Measurements from ENCODE around the gene NOL11.

NOL11 gene

DNA sequence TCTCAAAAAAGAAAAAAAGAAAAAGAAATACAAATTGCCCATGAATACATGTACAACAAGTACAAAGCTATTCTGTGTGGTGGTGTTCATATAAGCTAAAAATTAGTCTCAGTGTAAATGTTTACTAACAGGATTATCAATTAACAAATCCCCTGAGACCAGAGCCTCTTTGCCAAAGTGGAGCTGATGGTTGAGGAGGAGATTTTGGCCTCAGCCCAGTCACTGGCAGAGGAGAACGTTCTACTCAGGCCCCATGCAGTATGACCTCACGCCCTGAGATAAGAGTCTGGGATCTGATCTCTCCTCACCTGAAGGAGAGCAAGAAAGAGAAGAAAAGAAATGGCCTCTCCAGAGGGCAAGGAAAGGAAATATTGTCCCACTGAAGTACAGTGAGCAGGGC, 35.5 kb upstream of the NOL11 start:
- Histone ChIP-seq H3K27me3 (replicated peaks; ENCODE audit: control insufficient read depth, insufficient read depth, low read length, poor library complexity, severe bottlenecking) (no peaks in the 10 kb centered on the region), H3K9me3 (ENCODE audit: control insufficient read depth, low read length) (no peaks in the 10 kb centered on the region), H3K36me3 (ENCODE audit: control insufficient read depth, insufficient read depth, low read length) (peaks cover 15% of the 10 kb centered on the region), H3K4me1 (ENCODE audit: control insufficient read depth, insufficient read depth, low read length, poor library complexity, severe bottlenecking) (no peaks in the 10 kb centered on the region), H3K27ac (ENCODE audit: insufficient read depth, low read length, poor library complexity, severe bottlenecking) (no peak overlapping the region), H3K4me3 (ENCODE audit: insufficient read depth, low read depth, low read length, poor library complexity, severe bottlenecking) (no peak overlapping the region)
- no peak for DNase-seq

DNA sequence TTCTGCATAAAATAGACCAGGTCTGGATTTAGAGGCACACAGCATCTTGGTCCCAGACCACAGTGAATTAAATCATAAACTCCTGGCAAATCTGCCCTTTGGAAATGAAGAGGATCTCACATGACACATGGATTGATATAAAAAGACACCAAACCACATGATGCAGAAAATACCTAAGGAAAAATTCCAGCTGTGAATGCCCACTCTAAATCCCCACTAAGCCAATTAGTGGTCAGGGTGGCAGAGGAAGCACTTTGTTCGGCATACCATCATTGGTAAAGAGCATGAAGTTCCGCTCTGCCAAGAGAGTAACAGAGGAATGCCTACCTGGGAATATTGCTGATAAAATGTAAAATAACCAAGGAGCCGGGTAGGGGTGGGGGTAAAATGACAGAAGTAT, 32.4 kb upstream of the NOL11 start:
- Histone ChIP-seq H3K36me3 (ENCODE audit: control insufficient read depth, insufficient read depth, low read length) (no peaks in the 10 kb centered on the region), H3K27ac (ENCODE audit: insufficient read depth, low read length, poor library complexity, severe bottlenecking) (no peak overlapping the region), H3K27me3 (replicated peaks; ENCODE audit: control insufficient read depth, insufficient read depth, low read length, poor library complexity, severe bottlenecking) (no peaks in the 10 kb centered on the region), H3K4me3 (ENCODE audit: insufficient read depth, low read depth, low read length, poor library complexity, severe bottlenecking) (no peak overlapping the region), H3K9me3 (ENCODE audit: control insufficient read depth, low read length) (no peaks in the 10 kb centered on the region), H3K4me1 (ENCODE audit: control insufficient read depth, insufficient read depth, low read length, poor library complexity, severe bottlenecking) (no peaks in the 10 kb centered on the region)
- DNase-seq = no peak

DNA sequence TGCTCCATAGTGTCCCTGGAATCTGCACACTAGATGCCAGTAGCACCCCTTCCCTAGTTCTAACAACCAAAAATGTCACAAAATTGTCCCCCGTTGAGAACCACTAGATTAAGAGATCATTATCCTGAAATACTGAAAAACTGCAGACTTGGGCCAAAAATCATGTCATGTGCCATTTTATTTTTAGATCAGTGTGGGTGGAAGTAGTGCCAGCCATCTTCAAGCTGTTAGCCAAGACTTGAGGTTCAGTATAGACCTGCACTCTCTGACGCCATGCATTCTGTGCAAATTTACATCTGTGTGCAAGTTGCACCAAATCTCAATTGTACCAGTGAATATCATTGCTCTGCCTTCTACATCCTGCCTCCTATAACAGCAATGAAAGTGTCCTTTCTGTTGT, 31.5 kb upstream of the NOL11 start:
- no peaks in the 10 kb centered on the region for H3K27me3 ChIP-seq (replicated peaks; ENCODE audit: control insufficient read depth, insufficient read depth, low read length, poor library complexity, severe bottlenecking)
- H3K9me3 ChIP-seq (ENCODE audit: control insufficient read depth, low read length) = no peaks in the 10 kb centered on the region
- no peak overlapping the region for H3K27ac ChIP-seq (ENCODE audit: insufficient read depth, low read length, poor library complexity, severe bottlenecking)
- no peak for DNase-seq
- no peak overlapping the region for H3K4me3 ChIP-seq (ENCODE audit: insufficient read depth, low read depth, low read length, poor library complexity, severe bottlenecking)
- H3K4me1 ChIP-seq (ENCODE audit: control insufficient read depth, insufficient read depth, low read length, poor library complexity, severe bottlenecking) = no peaks in the 10 kb centered on the region
- H3K36me3 ChIP-seq (ENCODE audit: control insufficient read depth, insufficient read depth, low read length) = no peaks in the 10 kb centered on the region

DNA sequence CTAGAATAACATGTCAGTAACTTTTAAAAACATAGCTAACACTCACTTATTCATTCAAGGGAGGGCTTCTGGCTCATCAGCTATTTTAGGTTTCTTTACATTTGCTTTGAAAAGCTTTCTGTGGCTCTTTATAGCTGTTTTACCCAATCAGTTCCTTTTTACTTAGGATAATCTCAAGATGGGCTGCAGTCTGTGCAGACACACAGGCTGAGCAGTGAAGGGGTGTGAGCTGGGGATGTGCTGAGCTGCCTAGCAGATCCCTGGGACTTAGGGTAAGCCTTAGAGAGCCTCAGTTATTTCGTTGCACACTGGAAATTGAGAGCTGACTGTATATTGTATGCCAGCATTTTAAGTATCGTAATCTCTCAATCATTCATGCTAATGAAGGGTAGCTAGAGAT, 30.2 kb upstream of the NOL11 start:
- no peaks in the 10 kb centered on the region for H3K27me3 ChIP-seq (replicated peaks; ENCODE audit: control insufficient read depth, insufficient read depth, low read length, poor library complexity, severe bottlenecking)
- H3K4me1 ChIP-seq (ENCODE audit: control insufficient read depth, insufficient read depth, low read length, poor library complexity, severe bottlenecking) = no peaks in the 10 kb centered on the region
- no peaks in the 10 kb centered on the region for H3K9me3 ChIP-seq (ENCODE audit: control insufficient read depth, low read length)
- no peak for DNase-seq
- H3K27ac ChIP-seq (ENCODE audit: insufficient read depth, low read length, poor library complexity, severe bottlenecking) = no peak overlapping the region
- no peak overlapping the region for H3K4me3 ChIP-seq (ENCODE audit: insufficient read depth, low read depth, low read length, poor library complexity, severe bottlenecking)
- H3K36me3 ChIP-seq (ENCODE audit: control insufficient read depth, insufficient read depth, low read length) = peaks cover 1% of the 10 kb centered on the region

DNA sequence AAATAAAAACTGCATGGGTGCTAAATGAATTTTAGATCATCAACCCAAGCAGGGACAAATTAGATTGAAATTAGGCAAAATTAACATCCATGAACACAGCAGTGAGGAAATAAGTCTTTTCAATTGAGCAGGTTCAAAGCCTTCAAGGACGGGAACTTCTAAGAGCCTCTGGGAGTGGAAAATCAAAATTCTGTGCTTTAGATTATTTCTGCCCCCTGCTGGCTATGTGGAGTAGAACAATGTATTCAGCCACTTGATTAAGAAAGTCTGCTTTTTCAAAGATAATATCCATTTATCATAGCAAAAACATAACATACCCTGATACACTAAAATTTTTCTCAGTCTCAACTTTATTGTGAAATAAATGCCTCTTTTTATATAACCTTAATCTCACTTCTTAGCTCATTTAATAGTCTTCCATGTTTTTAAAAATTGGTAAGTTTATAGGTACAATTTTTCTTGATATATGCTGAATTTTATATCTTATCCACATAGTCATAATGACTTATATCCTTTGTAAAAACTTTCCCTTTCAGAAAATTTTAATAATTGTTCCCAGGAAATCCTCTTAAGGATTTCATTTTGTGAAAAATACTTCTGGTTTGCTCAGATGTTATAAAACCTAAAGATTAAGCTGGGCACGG, 28.1 kb upstream of the NOL11 start:
- Histone ChIP-seq H3K4me3 (ENCODE audit: insufficient read depth, low read depth, low read length, poor library complexity, severe bottlenecking) (no peak overlapping the region), H3K9me3 (ENCODE audit: control insufficient read depth, low read length) (no peaks in the 10 kb centered on the region), H3K27ac (ENCODE audit: insufficient read depth, low read length, poor library complexity, severe bottlenecking) (no peak overlapping the region), H3K36me3 (ENCODE audit: control insufficient read depth, insufficient read depth, low read length) (peaks cover 13% of the 10 kb centered on the region), H3K27me3 (replicated peaks; ENCODE audit: control insufficient read depth, insufficient read depth, low read length, poor library complexity, severe bottlenecking) (no peaks in the 10 kb centered on the region), H3K4me1 (ENCODE audit: control insufficient read depth, insufficient read depth, low read length, poor library complexity, severe bottlenecking) (no peaks in the 10 kb centered on the region)
- DNase-seq = peak in 1 of 3 donors; percentile 29

DNA sequence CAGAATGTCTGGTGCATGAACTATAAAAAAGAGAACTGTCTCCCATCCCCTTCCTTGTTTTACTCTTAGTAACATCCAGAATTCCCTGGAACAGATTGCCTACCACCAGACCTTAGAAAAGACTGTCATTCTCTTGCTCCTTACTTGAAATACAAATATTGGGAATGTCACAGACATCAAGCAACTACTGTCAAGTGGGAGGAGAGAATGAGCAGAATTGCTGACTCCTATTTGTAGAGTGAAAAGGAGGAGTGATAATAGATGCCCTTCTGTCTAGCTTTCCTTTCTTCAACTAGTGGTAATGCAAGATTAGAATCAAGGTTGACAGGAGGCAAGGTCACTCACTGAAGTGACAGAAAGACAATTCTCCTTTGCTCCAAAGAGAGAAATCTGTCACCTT, 23.9 kb upstream of the NOL11 start:
- H3K27me3 ChIP-seq (replicated peaks; ENCODE audit: control insufficient read depth, insufficient read depth, low read length, poor library complexity, severe bottlenecking) = no peaks in the 10 kb centered on the region
- H3K4me1 ChIP-seq (ENCODE audit: control insufficient read depth, insufficient read depth, low read length, poor library complexity, severe bottlenecking) = no peaks in the 10 kb centered on the region
- no peak for DNase-seq
- H3K36me3 ChIP-seq (ENCODE audit: control insufficient read depth, insufficient read depth, low read length) = peaks cover 18% of the 10 kb centered on the region
- no peak overlapping the region for H3K27ac ChIP-seq (ENCODE audit: insufficient read depth, low read length, poor library complexity, severe bottlenecking)
- H3K4me3 ChIP-seq (ENCODE audit: insufficient read depth, low read depth, low read length, poor library complexity, severe bottlenecking) = no peak overlapping the region
- no peaks in the 10 kb centered on the region for H3K9me3 ChIP-seq (ENCODE audit: control insufficient read depth, low read length)

DNA sequence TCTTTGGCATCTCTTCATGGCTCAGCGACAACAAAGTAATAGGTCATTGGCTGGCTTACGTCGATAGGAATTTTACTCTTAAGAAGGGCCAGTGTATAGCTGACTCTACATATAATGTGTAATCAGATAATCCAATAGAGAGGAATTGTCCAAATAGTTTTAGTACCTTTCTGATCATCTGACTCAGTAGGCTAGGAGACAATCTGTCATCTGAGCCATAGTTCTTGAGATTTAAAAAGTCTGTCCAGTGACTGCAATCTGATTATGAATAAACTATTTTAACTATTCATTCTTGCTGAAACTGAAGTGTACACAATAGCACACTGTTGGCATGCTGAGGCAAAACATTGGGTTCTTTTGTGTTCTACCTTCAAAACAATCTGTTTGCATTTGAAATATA, 21.4 kb upstream of the NOL11 start:
- Histone ChIP-seq H3K36me3 (ENCODE audit: control insufficient read depth, insufficient read depth, low read length) (peaks cover 18% of the 10 kb centered on the region), H3K4me3 (ENCODE audit: insufficient read depth, low read depth, low read length, poor library complexity, severe bottlenecking) (no peak overlapping the region), H3K27ac (ENCODE audit: insufficient read depth, low read length, poor library complexity, severe bottlenecking) (no peak overlapping the region), H3K27me3 (replicated peaks; ENCODE audit: control insufficient read depth, insufficient read depth, low read length, poor library complexity, severe bottlenecking) (no peaks in the 10 kb centered on the region), H3K9me3 (ENCODE audit: control insufficient read depth, low read length) (no peaks in the 10 kb centered on the region), H3K4me1 (ENCODE audit: control insufficient read depth, insufficient read depth, low read length, poor library complexity, severe bottlenecking) (no peaks in the 10 kb centered on the region)
- no peak for DNase-seq

DNA sequence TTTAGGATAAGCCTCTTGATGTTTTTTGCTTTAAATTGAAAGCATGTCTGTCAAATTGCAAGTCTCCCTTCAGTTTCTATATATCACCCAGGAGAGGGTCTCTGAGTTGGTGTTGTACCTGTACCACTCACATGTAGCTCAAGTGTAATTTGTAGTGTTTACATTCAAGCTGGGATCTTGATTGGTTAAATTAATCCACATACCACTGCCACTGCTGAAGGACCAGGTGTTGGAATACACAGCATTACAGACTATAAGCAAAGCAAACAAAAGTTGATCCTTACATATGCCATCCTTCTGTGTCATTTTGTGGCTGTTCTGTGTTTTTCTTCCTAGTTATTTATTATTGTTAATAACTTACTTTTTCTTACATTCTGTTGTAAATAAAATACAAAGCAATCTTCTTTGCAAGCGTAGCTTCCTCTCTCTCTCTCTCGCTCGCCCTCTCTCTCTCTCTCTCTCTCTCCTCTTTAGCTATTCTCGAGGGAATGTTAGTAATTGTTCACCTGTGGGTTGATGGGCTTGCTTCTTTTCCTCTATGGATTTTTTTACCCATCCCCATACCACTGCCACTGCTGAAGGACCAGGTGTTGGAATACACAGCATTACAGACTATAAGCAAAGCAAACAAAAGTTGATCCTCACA, 20.8 kb upstream of the NOL11 start:
- H3K4me1 ChIP-seq (ENCODE audit: control insufficient read depth, insufficient read depth, low read length, poor library complexity, severe bottlenecking) = no peaks in the 10 kb centered on the region
- no peak overlapping the region for H3K4me3 ChIP-seq (ENCODE audit: insufficient read depth, low read depth, low read length, poor library complexity, severe bottlenecking)
- no peaks in the 10 kb centered on the region for H3K9me3 ChIP-seq (ENCODE audit: control insufficient read depth, low read length)
- H3K36me3 ChIP-seq (ENCODE audit: control insufficient read depth, insufficient read depth, low read length) = peaks cover 18% of the 10 kb centered on the region
- no peak overlapping the region for H3K27ac ChIP-seq (ENCODE audit: insufficient read depth, low read length, poor library complexity, severe bottlenecking)
- no peak for DNase-seq
- H3K27me3 ChIP-seq (replicated peaks; ENCODE audit: control insufficient read depth, insufficient read depth, low read length, poor library complexity, severe bottlenecking) = no peaks in the 10 kb centered on the region

DNA sequence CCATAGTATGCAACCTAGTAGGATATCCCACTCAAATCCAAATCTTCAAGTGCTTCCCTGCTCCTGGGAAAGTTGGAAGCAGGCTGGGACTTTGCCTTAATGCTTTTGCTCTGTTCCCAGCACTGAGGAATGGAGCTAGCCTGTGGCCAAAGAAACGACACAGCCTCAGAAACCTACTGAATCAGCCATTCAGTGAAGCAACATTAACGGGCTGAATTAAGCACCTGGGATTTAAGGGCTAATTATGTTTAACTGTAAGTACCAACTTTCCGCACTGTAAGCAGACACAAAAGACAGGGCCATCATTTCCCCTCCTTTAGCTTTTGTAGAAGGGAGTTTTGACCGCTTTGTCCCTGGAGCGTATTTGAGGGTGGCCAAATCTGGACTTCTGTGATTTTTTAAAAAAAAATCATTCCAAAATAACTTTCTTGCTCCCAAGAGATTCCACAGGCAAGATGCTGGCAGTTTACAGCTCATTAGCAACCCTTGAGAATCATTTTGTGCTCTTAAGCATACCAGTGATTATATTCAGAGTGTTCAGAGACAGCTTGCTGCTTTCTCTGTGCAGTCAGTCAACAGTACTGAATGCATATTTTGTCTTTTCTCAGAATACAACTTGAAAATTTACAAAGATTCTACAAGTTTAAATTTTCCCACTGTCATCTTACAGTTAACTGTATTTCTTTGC, 17.6 kb upstream of the NOL11 start:
- no peak for DNase-seq
- H3K4me3 ChIP-seq (ENCODE audit: insufficient read depth, low read depth, low read length, poor library complexity, severe bottlenecking) = no peak overlapping the region
- no peaks in the 10 kb centered on the region for H3K4me1 ChIP-seq (ENCODE audit: control insufficient read depth, insufficient read depth, low read length, poor library complexity, severe bottlenecking)
- H3K9me3 ChIP-seq (ENCODE audit: control insufficient read depth, low read length) = no peaks in the 10 kb centered on the region
- no peak overlapping the region for H3K27ac ChIP-seq (ENCODE audit: insufficient read depth, low read length, poor library complexity, severe bottlenecking)
- no peaks in the 10 kb centered on the region for H3K36me3 ChIP-seq (ENCODE audit: control insufficient read depth, insufficient read depth, low read length)
- no peaks in the 10 kb centered on the region for H3K27me3 ChIP-seq (replicated peaks; ENCODE audit: control insufficient read depth, insufficient read depth, low read length, poor library complexity, severe bottlenecking)

DNA sequence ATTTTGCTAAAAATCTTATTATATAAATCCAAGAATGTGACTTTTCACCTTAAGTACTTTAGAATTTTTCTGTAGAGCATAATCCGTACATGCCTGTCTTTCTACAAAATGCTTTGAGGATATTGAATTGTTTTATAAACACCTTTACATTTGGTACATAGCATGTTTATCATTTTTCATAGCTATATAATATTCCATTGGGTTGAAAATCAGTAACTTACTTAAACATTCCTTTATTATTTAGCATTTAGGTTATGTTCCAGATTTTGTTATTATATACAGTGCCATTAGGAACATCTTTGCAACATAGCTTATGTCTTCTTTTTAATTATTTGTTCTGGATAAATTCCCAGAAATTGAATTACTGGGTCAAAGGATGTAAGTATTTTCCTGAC, 17.0 kb upstream of the NOL11 start:
- Histone ChIP-seq H3K4me3 (ENCODE audit: insufficient read depth, low read depth, low read length, poor library complexity, severe bottlenecking) (no peak overlapping the region), H3K36me3 (ENCODE audit: control insufficient read depth, insufficient read depth, low read length) (no peaks in the 10 kb centered on the region), H3K4me1 (ENCODE audit: control insufficient read depth, insufficient read depth, low read length, poor library complexity, severe bottlenecking) (no peaks in the 10 kb centered on the region), H3K9me3 (ENCODE audit: control insufficient read depth, low read length) (no peaks in the 10 kb centered on the region), H3K27ac (ENCODE audit: insufficient read depth, low read length, poor library complexity, severe bottlenecking) (no peak overlapping the region), H3K27me3 (replicated peaks; ENCODE audit: control insufficient read depth, insufficient read depth, low read length, poor library complexity, severe bottlenecking) (no peaks in the 10 kb centered on the region)
- DNase-seq = no peak
